ENCODE results near the gene ANAPC4. TPM values are rescaled to one million over a fixed set of nuclear protein-coding genes. Genes with fewer than 3 reads are reported as not detected.
"Not testable (repeated sequence)": the region's sequence is repeated elsewhere in the genome, so short reads cannot be mapped to it uniquely, and the experiment has no call there.

ANAPC4 gene
- polyA plus RNA-seq, 2 donors: 13.8 to 22.5 TPM

DNA sequence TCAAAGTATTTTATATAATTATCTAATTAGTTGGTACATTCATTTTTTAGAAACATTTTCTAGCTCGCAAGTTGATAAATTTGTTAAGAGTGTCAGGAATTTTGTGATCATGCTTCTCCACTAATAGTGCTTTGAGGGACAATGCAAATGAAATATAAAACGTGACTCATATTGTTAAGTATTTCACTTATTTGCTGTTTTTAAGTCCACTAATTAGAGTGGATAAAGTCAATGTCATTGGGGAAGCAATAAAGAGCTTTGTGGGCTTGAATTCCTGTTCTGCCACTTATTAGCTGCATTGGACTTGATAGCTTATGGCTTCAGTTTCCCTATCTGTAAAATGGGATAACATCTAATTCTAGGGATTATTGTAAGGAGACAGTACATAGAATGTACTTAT lies 26.5 kb upstream of the ANAPC4 start:
- no peaks in the 10 kb centered on the region for H3K9me3 ChIP-seq (ENCODE audit: control insufficient read depth in 2 of 2, insufficient read depth in 1 of 2, low read depth in 1 of 2, low read length in 1 of 2)
- no peak overlapping the region for H3K27ac ChIP-seq (ENCODE audit: low read depth in 2 of 2, low read length in 1 of 2)
- H3K36me3 ChIP-seq (ENCODE audit: control insufficient read depth in 2 of 2, insufficient read depth in 2 of 2, low read length in 1 of 2): peaks cover 0 to 3% of the 10 kb centered on the region in 2 donors
- 79 to 92% methylated on average over 2 of the region's 2 CpGs for WGBS, 2 donors
- H3K4me3 ChIP-seq (ENCODE audit: low read depth in 1 of 2, low read length in 2 of 2): no peak overlapping the region
- H3K27me3 ChIP-seq (ENCODE audit: control insufficient read depth in 1 of 2, insufficient read depth in 2 of 2, low read length in 2 of 2): no peaks in the 10 kb centered on the region
- H3K4me1 ChIP-seq (ENCODE audit: control insufficient read depth in 2 of 2, insufficient read depth in 2 of 2, low read length in 1 of 2): no peaks in the 10 kb centered on the region

DNA sequence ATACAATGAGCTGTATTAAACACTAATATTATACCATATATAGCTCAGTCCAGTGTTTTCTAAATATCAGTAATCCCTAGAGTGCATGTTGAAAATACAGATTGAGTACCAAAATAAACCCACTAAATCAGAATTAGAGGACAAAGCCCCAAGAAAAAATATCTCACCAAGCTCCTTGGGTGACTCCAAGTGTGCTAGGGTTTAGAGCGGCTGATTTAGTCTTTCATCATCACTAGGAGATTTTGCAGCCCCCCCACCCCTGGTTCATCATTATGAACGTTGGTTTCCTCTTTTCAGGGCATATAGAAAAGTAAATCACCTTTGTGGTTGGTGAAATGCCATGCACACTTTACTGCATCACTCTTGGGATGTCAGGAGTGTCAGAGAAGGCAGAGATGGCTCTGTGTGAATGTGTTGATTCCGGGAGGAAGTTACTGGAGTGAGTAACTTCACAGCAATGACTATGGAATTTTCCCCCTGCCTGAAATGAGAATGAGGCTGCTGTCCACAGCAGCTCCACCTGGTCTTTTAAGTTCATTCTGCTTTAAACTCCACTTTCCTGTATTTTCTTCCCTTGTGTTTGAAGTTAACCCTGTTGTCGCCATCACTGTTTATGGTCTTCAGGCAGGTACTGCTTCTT lies 25.2 kb upstream of the ANAPC4 start:
- H3K9me3 ChIP-seq (ENCODE audit: control insufficient read depth in 2 of 2, insufficient read depth in 1 of 2, low read depth in 1 of 2, low read length in 1 of 2): no peaks in the 10 kb centered on the region
- 84 to 85% methylated on average over 4 of the region's 4 CpGs for WGBS, 2 donors
- H3K27ac ChIP-seq (ENCODE audit: low read depth in 2 of 2, low read length in 1 of 2): no peak overlapping the region
- no peaks in the 10 kb centered on the region for H3K27me3 ChIP-seq (ENCODE audit: control insufficient read depth in 1 of 2, insufficient read depth in 2 of 2, low read length in 2 of 2)
- H3K4me3 ChIP-seq (ENCODE audit: low read depth in 1 of 2, low read length in 2 of 2): no peak overlapping the region
- no peaks in the 10 kb centered on the region for H3K4me1 ChIP-seq (ENCODE audit: control insufficient read depth in 2 of 2, insufficient read depth in 2 of 2, low read length in 1 of 2)
- H3K36me3 ChIP-seq (ENCODE audit: control insufficient read depth in 2 of 2, insufficient read depth in 2 of 2, low read length in 1 of 2): peaks cover 0 to under 1% of the 10 kb centered on the region in 2 donors

DNA sequence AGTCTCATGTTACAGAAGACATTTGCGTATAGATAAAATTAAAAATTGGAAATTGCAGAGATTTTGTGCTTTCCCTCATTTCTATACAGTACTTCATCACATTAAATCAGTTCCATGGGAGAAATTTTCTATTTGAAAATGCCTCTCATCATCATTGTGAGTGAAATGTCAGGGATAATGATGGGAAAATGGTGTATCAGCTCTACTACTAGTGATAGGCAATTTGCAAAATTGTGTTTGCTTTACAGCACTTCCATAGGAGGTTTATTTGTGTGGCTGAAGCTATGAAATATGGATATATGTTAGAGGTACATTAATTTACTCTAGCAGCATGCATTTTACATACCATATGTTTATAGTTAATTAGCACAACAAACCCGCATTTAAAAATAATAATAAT lies 21.0 kb upstream of the ANAPC4 start:
- Histone ChIP-seq H3K4me3 (ENCODE audit: low read depth in 1 of 2, low read length in 2 of 2) (no peak overlapping the region), H3K4me1 (ENCODE audit: control insufficient read depth in 2 of 2, insufficient read depth in 2 of 2, low read length in 1 of 2) (no peaks in the 10 kb centered on the region), H3K27ac (ENCODE audit: low read depth in 2 of 2, low read length in 1 of 2) (no peak overlapping the region), H3K9me3 (ENCODE audit: control insufficient read depth in 2 of 2, insufficient read depth in 1 of 2, low read depth in 1 of 2, low read length in 1 of 2) (no peaks in the 10 kb centered on the region), H3K27me3 (ENCODE audit: control insufficient read depth in 1 of 2, insufficient read depth in 2 of 2, low read length in 2 of 2) (no peaks in the 10 kb centered on the region), H3K36me3 (ENCODE audit: control insufficient read depth in 2 of 2, insufficient read depth in 2 of 2, low read length in 1 of 2) (no peaks in the 10 kb centered on the region)
- 97 to 98% methylated on average over 2 of the region's 2 CpGs for WGBS, 2 donors

DNA sequence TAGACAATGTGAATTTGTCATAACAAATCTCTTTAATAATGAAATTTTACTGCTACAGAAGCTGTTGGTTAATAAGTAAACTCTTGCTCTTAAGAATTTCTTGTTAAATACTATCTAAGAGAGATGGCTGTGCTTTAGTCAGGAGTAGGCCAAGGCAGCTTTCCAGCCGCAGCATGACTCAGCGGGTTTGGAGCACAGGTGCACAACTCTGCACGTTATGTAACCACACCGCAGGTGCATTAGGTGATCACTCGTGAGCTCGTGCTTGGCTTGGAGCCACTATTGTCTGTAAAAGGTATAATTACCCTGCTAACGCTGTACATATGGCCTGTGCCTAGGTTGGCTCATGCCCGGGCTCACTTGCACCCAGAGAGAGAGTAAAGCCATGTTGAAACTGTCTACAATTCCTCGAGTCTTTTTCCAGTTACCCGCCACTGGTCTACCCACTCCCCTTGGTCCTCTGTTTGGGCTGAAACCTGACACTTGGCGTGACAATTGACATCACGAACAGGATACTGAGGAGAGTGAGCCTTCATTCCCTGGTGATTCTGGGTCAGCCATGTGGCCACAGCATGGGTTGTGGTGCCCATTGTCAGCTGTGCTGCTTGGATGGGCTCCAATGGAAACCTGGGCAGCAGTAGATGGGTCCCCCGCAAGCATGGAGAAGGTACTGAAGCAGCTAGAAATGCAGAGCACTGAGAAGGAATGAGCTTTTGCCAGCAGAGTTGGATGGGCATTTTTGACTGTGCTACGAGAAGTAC lies 18.4 kb upstream of the ANAPC4 start:
- 71 to 74% methylated on average over 14 of the region's 14 CpGs for WGBS, 2 donors
- no peaks in the 10 kb centered on the region for H3K27me3 ChIP-seq (ENCODE audit: control insufficient read depth in 1 of 2, insufficient read depth in 2 of 2, low read length in 2 of 2)
- no peaks in the 10 kb centered on the region for H3K9me3 ChIP-seq (ENCODE audit: control insufficient read depth in 2 of 2, insufficient read depth in 1 of 2, low read depth in 1 of 2, low read length in 1 of 2)
- no peak overlapping the region for H3K4me3 ChIP-seq (ENCODE audit: low read depth in 1 of 2, low read length in 2 of 2)
- H3K36me3 ChIP-seq (ENCODE audit: control insufficient read depth in 2 of 2, insufficient read depth in 2 of 2, low read length in 1 of 2): no peaks in the 10 kb centered on the region
- H3K4me1 ChIP-seq (ENCODE audit: control insufficient read depth in 2 of 2, insufficient read depth in 2 of 2, low read length in 1 of 2): no peaks in the 10 kb centered on the region
- H3K27ac ChIP-seq (ENCODE audit: low read depth in 2 of 2, low read length in 1 of 2): no peak overlapping the region

DNA sequence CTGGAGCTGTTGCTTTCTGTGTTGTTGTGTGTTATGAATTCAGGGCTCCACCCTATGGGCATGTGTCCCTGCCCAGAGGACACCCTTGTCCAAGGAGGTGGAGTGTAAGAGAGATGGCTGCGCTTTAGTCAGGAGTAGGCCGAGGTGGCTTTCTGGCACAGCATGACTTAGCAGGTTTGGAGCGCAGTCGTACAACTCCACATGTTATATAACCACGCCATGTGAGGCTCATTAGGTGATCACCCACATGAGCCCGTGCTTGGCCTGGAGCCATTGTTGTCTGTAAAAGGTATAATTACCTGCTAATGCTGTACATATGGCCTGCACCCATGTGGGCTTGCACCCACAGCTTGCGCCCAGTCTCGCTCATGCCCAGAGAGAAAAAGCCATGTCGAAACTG lies 15.8 kb upstream of the ANAPC4 start:
- Histone ChIP-seq H3K9me3 (ENCODE audit: control insufficient read depth in 2 of 2, insufficient read depth in 1 of 2, low read depth in 1 of 2, low read length in 1 of 2) (no peaks in the 10 kb centered on the region), H3K4me3 (ENCODE audit: low read depth in 1 of 2, low read length in 2 of 2) (no peak overlapping the region), H3K36me3 (ENCODE audit: control insufficient read depth in 2 of 2, insufficient read depth in 2 of 2, low read length in 1 of 2) (no peaks in the 10 kb centered on the region), H3K4me1 (ENCODE audit: control insufficient read depth in 2 of 2, insufficient read depth in 2 of 2, low read length in 1 of 2) (no peaks in the 10 kb centered on the region), H3K27me3 (ENCODE audit: control insufficient read depth in 1 of 2, insufficient read depth in 2 of 2, low read length in 2 of 2) (no peaks in the 10 kb centered on the region), H3K27ac (ENCODE audit: low read depth in 2 of 2, low read length in 1 of 2) (no peak overlapping the region)
- 97% methylated on average over 9 of the region's 9 CpGs for WGBS, 2 donors

DNA sequence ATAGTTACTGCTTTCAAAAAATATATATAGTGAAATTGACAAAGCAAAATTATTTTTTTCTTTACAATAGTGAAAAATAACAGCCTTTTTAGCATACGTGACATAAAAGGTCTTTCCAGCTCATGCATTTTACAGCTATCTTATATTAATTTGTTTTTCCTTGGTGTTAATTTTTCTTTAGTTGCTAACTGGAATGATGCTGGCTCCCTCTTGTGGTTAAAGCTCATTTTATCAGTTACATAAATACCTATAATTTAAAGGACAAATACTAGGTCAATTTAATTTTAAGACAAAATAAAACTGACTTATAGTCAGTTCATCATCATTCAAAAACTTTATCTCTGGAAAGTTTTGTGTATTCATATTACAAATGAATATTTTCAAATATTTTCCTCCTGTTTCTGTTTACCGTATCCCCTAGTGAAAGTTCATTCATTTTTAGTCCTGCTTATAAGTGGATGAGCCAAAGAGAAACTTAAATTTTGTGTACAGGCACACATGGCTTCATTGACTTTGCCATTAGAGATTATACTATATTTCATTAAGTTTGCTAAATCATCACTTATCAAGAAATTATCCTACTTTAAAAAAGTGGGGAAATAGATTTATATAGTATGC lies 9.9 kb upstream of the ANAPC4 start:
- Histone ChIP-seq H3K4me3 (ENCODE audit: low read depth in 1 of 2, low read length in 2 of 2) (no peak overlapping the region), H3K27ac (ENCODE audit: low read depth in 2 of 2, low read length in 1 of 2) (no peak overlapping the region), H3K9me3 (ENCODE audit: control insufficient read depth in 2 of 2, insufficient read depth in 1 of 2, low read depth in 1 of 2, low read length in 1 of 2) (no peaks in the 10 kb centered on the region), H3K4me1 (ENCODE audit: control insufficient read depth in 2 of 2, insufficient read depth in 2 of 2, low read length in 1 of 2) (no peaks in the 10 kb centered on the region), H3K27me3 (ENCODE audit: control insufficient read depth in 1 of 2, insufficient read depth in 2 of 2, low read length in 2 of 2) (no peaks in the 10 kb centered on the region), H3K36me3 (ENCODE audit: control insufficient read depth in 2 of 2, insufficient read depth in 2 of 2, low read length in 1 of 2) (no peaks in the 10 kb centered on the region)
- 72 to 82% methylated on average over 2 of the region's 2 CpGs for WGBS, 2 donors

DNA sequence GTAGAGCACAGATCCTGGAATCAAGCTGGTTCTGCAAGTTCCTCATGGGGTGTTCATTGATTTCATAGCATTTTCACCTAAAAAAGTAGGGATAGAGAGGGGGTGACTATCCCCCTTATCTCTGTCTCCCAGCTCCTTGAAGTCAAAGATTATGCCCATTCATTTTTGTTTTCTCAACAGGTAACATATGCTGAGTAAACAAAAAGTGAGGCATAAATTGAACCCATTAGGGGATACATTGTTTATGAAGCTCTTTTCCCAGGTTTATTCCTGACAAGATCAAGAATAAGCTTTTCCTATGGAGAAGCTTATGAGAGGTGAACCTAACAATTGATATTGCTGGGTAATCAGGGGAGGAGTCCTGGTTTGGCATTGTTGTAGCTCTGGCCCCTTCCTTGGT lies 9.2 kb upstream of the ANAPC4 start:
- Histone ChIP-seq H3K4me1 (ENCODE audit: control insufficient read depth in 2 of 2, insufficient read depth in 2 of 2, low read length in 1 of 2) (no peaks in the 10 kb centered on the region), H3K27me3 (ENCODE audit: control insufficient read depth in 1 of 2, insufficient read depth in 2 of 2, low read length in 2 of 2) (no peaks in the 10 kb centered on the region), H3K27ac (ENCODE audit: low read depth in 2 of 2, low read length in 1 of 2) (no peak overlapping the region)

DNA sequence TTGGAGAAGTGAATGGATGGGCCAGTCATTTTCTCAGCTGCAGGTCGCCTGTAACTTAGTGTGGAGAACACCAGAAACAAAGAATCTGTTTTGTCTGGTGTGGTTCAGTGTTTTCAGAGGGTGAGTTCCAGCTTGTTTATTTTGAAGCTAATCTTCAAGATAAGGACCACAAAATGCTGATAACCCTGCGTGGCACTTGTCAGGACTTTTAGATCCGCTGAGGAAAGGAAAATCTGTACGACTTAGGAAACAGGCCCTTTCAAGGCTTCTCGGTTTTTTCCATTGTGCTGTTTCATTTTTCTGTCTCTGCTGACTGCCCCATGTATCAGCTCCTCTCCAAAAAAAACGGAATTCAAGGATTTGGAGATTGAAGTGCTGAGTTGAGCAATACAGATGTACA lies 8.7 kb upstream of the ANAPC4 start:
- Histone ChIP-seq H3K4me3 (ENCODE audit: low read depth in 1 of 2, low read length in 2 of 2) (no peak overlapping the region), H3K4me1 (ENCODE audit: control insufficient read depth in 2 of 2, insufficient read depth in 2 of 2, low read length in 1 of 2) (no peaks in the 10 kb centered on the region), H3K27me3 (ENCODE audit: control insufficient read depth in 1 of 2, insufficient read depth in 2 of 2, low read length in 2 of 2) (no peaks in the 10 kb centered on the region), H3K27ac (ENCODE audit: low read depth in 2 of 2, low read length in 1 of 2) (no peak overlapping the region), H3K36me3 (ENCODE audit: control insufficient read depth in 2 of 2, insufficient read depth in 2 of 2, low read length in 1 of 2) (no peaks in the 10 kb centered on the region), H3K9me3 (ENCODE audit: control insufficient read depth in 2 of 2, insufficient read depth in 1 of 2, low read depth in 1 of 2, low read length in 1 of 2) (no peaks in the 10 kb centered on the region)
- 75 to 82% methylated on average over 6 of the region's 6 CpGs for WGBS, 2 donors

More for the DNA sequence above, 9.2 kb upstream of the ANAPC4 start:
- H3K36me3 ChIP-seq (ENCODE audit: control insufficient read depth in 2 of 2, insufficient read depth in 2 of 2, low read length in 1 of 2): no peaks in the 10 kb centered on the region
- H3K9me3 ChIP-seq (ENCODE audit: control insufficient read depth in 2 of 2, insufficient read depth in 1 of 2, low read depth in 1 of 2, low read length in 1 of 2): no peaks in the 10 kb centered on the region
- no peak overlapping the region for H3K4me3 ChIP-seq (ENCODE audit: low read depth in 1 of 2, low read length in 2 of 2)

DNA sequence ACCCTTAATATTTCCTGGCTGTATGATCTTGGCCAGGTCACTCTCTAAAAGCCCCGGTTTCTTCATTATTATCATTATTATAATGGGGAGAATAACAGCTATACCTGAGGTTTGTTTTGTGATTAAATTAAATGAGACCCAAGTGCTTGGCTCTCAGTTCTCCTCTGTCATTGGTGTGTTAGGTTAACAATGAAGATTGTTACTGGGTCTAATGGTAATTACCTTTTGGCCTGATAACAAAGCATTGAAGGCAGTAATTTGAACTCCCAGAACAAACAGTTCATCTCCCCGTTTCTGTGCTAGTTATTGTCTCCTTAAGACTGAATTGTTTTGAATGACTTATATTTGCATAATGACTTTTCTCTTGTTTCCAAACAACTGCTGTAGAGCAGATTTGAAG lies 6.8 kb upstream of the ANAPC4 start:
- no peaks in the 10 kb centered on the region for H3K4me1 ChIP-seq (ENCODE audit: control insufficient read depth in 2 of 2, insufficient read depth in 2 of 2, low read length in 1 of 2)
- no peak overlapping the region for H3K4me3 ChIP-seq (ENCODE audit: low read depth in 1 of 2, low read length in 2 of 2)
- no peaks in the 10 kb centered on the region for H3K27me3 ChIP-seq (ENCODE audit: control insufficient read depth in 1 of 2, insufficient read depth in 2 of 2, low read length in 2 of 2)
- H3K27ac ChIP-seq (ENCODE audit: low read depth in 2 of 2, low read length in 1 of 2): no peak overlapping the region
- H3K9me3 ChIP-seq (ENCODE audit: control insufficient read depth in 2 of 2, insufficient read depth in 1 of 2, low read depth in 1 of 2, low read length in 1 of 2): no peaks in the 10 kb centered on the region
- WGBS, 2 donors: 50 to 57% methylated on average over 2 of the region's 2 CpGs
- H3K36me3 ChIP-seq (ENCODE audit: control insufficient read depth in 2 of 2, insufficient read depth in 2 of 2, low read length in 1 of 2): no peaks in the 10 kb centered on the region

DNA sequence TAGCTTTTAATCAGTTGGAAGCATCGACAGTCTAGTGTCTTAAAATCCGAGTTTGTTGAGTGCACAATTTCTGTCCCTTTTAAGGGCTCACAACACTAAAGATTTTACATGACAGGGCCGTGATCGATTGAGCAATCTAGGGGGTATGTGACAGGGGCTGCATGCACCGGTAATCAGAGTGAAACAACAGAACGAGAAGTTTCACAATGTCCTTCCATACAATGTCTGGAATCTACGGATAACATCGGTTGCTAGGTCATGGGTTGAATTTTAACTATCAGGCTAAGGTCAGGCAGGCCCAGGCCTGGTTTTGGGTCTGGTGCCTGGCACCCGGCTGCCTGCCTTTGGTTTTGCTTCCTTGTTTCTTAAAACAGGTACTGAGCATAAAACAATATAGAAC lies 4.5 kb upstream of the ANAPC4 start:
- H3K27me3 ChIP-seq (ENCODE audit: control insufficient read depth in 1 of 2, insufficient read depth in 2 of 2, low read length in 2 of 2); H3K4me1 ChIP-seq (ENCODE audit: control insufficient read depth in 2 of 2, insufficient read depth in 2 of 2, low read length in 1 of 2); H3K36me3 ChIP-seq (ENCODE audit: control insufficient read depth in 2 of 2, insufficient read depth in 2 of 2, low read length in 1 of 2); H3K9me3 ChIP-seq (ENCODE audit: control insufficient read depth in 2 of 2, insufficient read depth in 1 of 2, low read depth in 1 of 2, low read length in 1 of 2); H3K27ac ChIP-seq (ENCODE audit: low read depth in 2 of 2, low read length in 1 of 2); H3K4me3 ChIP-seq (ENCODE audit: low read depth in 1 of 2, low read length in 2 of 2): not testable (repeated sequence)
- WGBS, 2 donors: 62 to 74% methylated on average over 9 of the region's 9 CpGs

Measured in esophagus (tissue), 2 donors.